Measurements from ENCODE around the gene TBATA.

TBATA gene

DNA sequence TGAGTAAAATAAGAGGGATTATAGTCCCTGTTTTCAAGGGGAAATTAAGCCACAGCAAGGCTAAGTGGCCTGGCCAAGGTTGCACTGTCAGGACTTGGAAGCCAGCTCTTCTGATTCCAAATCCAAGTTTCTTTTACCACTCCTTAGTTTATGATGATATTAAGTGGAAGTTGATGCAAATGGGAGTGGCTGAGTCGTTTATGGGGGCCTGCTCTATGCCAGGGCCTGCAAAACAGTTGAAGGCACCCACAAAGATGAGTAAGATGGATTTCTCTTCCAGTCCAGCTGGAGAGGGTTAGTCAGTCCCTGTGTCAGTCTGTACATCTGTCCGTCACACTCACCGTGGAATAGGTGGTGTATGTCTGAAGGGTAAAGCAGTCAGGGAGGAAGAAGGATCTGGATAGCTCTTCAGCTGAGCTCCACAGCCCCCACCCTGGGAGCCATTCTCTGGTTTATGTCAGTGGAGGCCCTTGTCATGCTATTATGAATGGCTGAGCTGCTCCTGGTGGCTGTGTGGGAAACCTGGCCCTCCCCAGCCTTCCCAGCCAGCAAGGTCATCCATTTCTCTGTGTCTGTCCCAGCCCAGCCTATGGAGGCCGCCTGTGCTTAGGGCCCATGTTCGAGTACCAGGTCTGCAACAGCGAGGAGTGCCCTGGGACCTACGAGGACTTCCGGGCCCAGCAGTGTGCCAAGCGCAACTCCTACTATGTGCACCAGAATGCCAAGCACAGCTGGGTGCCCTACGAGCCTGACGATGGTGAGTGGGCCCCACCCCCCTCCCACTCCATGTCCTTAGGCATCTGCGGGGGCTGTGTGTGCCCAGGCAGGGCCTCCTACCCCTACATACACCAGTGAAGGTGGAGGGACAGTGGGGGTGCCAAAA, 44.5 kb downstream of the TBATA start:
- DNase-seq = no peak

DNA sequence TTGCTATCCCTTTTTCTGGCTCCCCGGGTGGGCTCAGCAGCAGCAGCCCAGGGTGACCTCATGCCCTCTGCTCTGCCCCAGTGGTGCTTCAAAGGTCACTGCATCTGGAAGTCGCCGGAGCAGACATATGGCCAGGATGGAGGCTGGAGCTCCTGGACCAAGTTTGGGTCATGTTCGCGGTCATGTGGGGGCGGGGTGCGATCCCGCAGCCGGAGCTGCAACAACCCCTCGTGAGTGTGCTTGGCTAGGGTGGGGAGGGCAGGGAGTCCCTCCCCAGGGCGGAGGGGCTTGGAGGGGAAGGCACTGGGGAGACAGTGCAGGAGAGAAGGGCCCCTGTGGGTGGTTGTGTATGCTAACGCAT, 46.4 kb downstream of the TBATA start:
- DNase-seq = no peak

DNA sequence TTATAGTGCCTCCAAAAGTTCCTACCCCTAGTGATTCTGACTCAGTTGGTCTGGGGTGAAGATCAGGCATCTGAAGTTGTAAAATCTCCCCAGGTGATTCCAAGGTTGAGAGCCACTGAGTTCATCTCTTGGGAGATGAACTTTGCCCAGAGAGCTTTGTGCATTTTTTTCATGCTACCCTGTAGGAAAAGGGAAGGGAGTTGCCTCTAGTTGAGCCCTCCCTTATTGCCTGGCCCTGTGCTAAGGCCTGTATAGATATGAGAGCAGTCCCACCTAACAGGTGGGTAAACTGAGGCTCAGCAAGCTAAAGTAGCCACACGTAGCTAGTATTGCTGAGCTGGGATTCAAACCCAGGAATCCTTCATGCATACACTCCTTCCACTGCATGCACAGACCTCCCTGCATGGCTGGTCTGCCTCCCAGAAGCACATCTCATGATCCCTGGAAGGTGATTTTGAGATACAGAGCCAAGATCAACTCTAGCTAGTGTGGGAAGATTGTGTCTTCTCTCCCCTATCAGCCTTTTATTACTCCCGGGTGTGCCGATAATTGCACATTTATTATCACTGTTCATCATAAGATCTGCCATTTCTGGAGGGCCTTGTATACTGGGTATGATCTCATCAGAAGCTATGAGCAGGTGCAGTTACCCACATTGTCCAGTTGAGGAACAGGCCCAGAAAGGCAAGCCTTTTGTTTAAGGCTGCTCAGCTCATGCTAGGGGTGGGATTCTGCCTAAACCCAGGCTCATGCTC, 47.0 kb downstream of the TBATA start:
- peak; percentile 12 for DNase-seq

GRCh38 chr10:70737250-70737649, 47.9 kb downstream of the TBATA start:
- no peak for DNase-seq

DNA sequence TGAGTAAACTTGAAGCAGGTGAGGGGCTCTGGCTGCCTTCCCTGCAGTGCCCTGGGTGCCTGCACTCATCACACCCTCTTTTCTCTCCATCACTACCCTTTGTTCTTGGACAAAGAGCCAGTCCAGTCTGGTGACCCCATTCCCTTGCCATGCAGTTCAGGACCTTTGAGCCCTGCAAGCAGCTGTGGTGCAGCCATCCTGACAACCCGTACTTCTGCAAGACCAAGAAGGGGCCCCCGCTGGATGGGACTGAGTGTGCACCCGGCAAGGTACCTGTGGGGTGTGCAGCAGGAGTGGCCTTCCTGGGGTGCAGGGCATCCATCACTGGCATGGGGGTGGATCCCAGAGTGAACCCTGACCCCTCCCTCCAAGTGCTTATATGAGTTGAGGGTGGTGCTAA, 48.7 kb downstream of the TBATA start:
- no peak for DNase-seq

GRCh38 chr10:70735161-70735560, 50.0 kb downstream of the TBATA start:
- no peak for DNase-seq

GRCh38 chr10:70733051-70733450, 52.1 kb downstream of the TBATA start:
- DNase-seq = no peak

- no peak for DNase-seq
Observed at GRCh38 chr10:70732569-70732968, 52.6 kb downstream of the TBATA start.

- no peak for DNase-seq
Observed at GRCh38 chr10:70730955-70731354, 54.2 kb downstream of the TBATA start.

GRCh38 chr10:70729763-70730357, 55.3 kb downstream of the TBATA start:
- DNase-seq = no peak

GRCh38 chr10:70728328-70728727, 56.8 kb downstream of the TBATA start:
- no peak for DNase-seq

- no peak for DNase-seq
Observed at GRCh38 chr10:70726909-70727495, 58.2 kb downstream of the TBATA start.

- DNase-seq = no peak
Observed at GRCh38 chr10:70723771-70724170, 61.4 kb downstream of the TBATA start.

- peak; percentile 84 for DNase-seq
Observed at GRCh38 chr10:70722820-70723424, 62.3 kb downstream of the TBATA start.

Measured in kidney glomerular epithelial cell (primary cell).